SH-SY5Y (cell line): ENCODE data around the gene SNAI3.

Source experiments
- GATA2 ChIP-seq: IDR thresholded peaks from 2 replicates; pipeline ENCODE4 v1.6.1; 2011; ENCODE audit warnings: mild to moderate bottlenecking, low read depth, low read length
- GATA3 ChIP-seq: IDR thresholded peaks from 2 replicates; pipeline ENCODE4 v1.6.1; 2011; ENCODE audit warnings: low read depth, mild to moderate bottlenecking, low read length, moderate library complexity

- TF ChIP-seq GATA2, result no peak
- TF ChIP-seq GATA3, result no peak
These were observed 56.5 kb downstream of the SNAI3 start for GRCh38 chr16:88629835-88630234.
